CD4-positive, alpha-beta T cell treated with Interleukin-12 subunit alpha and Interleukin-12 subunit beta, for 1 hour (primary cell): ENCODE measurements around the gene ANKRD55.
A peak's percentile ranks its signal among the peaks of the same experiment; 100 is the strongest.
"Not testable (repeated sequence)": the region's sequence is repeated elsewhere in the genome, so short reads cannot be mapped to it uniquely, and the experiment has no call there.

Source experiments
- DNase-seq: peaks from one replicate; pipeline ENCODE4 v3.0.0-alpha.2; 2020

ANKRD55 gene

GRCh38 chr5:56233230-56233629 is at the start of gene ANKRD55:
Gene ANKRD55 (minus strand): TSS chr5:56233330. CDS start chr5:56232913, 417 bp downstream.
- no peak for DNase-seq

- DNase-seq: no peak
These were observed 49.1 kb upstream of the ANKRD55 start for GRCh38 chr5:56282216-56282615.

GRCh38 chr5:56281489-56282165 is 48.5 kb upstream of the ANKRD55 start:
- DNase-seq: no peak

GRCh38 chr5:56279979-56280378 is 46.8 kb upstream of the ANKRD55 start:
- no peak for DNase-seq

GRCh38 chr5:56279291-56279690 is 46.2 kb upstream of the ANKRD55 start:
- DNase-seq: no peak

GRCh38 chr5:56278335-56278753 is 45.2 kb upstream of the ANKRD55 start:
- DNase-seq: no peak

GRCh38 chr5:56277573-56277972 is 44.4 kb upstream of the ANKRD55 start:
- DNase-seq: no peak

GRCh38 chr5:56273376-56273955 is 40.3 kb upstream of the ANKRD55 start:
- DNase-seq: no peak

- DNase-seq: no peak
These were observed 39.6 kb upstream of the ANKRD55 start for GRCh38 chr5:56272765-56273164.

GRCh38 chr5:56270568-56271392 is 37.6 kb upstream of the ANKRD55 start:
- peak; percentile 79 for DNase-seq

GRCh38 chr5:56270058-56270457 is 36.9 kb upstream of the ANKRD55 start:
- DNase-seq: no peak

- DNase-seq: peak; percentile 35
These were observed 36.2 kb upstream of the ANKRD55 start for GRCh38 chr5:56269216-56269927.

GRCh38 chr5:56268707-56269106 is 35.6 kb upstream of the ANKRD55 start:
- not testable (repeated sequence) for DNase-seq

- DNase-seq: no peak
These were observed 34.7 kb upstream of the ANKRD55 start for GRCh38 chr5:56267856-56268255.

- DNase-seq: peak; percentile 23
These were observed 31.4 kb upstream of the ANKRD55 start for GRCh38 chr5:56264417-56265025.

- DNase-seq: no peak
These were observed 29.1 kb upstream of the ANKRD55 start for GRCh38 chr5:56262279-56262678.

- DNase-seq: no peak
These were observed 25.9 kb upstream of the ANKRD55 start for GRCh38 chr5:56259002-56259511.

- DNase-seq: not testable (repeated sequence)
These were observed 24.8 kb upstream of the ANKRD55 start for GRCh38 chr5:56257763-56258529.

GRCh38 chr5:56257010-56257409 is 23.9 kb upstream of the ANKRD55 start:
- no peak for DNase-seq

GRCh38 chr5:56255502-56255901 is 22.4 kb upstream of the ANKRD55 start:
- DNase-seq: no peak

GRCh38 chr5:56253924-56254323 is 20.8 kb upstream of the ANKRD55 start:
- no peak for DNase-seq

GRCh38 chr5:56253126-56253525 is 20.0 kb upstream of the ANKRD55 start:
- DNase-seq: no peak
